HepG2 (cell line): ENCODE results near the gene KLKB1. TPM values are rescaled to one million over a fixed set of nuclear protein-coding genes. Genes with fewer than 3 reads are reported as not detected.

ENCODE experiments used
- ARID3A ChIP-seq: IDR thresholded peaks from 2 replicates; pipeline ENCODE4 v1.6.1; 2012; ENCODE audit warnings: low read depth, low read length, improper control_type of control experiment
- BCL6 ChIP-seq: IDR thresholded peaks from 2 replicates; pipeline ENCODE4 v1.6.1; 2016; ENCODE audit warnings: missing genetic modification reagents, missing compliant biosample characterization
- HMG20A ChIP-seq: IDR thresholded peaks from 2 replicates; pipeline ENCODE4 v1.6.1; 2016; ENCODE audit warnings: borderline replicate concordance
- HMGXB3 ChIP-seq: sonication (generic); formaldehyde crosslinking; IDR thresholded peaks from 2 replicates; pipeline ENCODE4 v1.4.0; 2020; ENCODE audit warnings: missing genetic modification reagents, borderline replicate concordance
- KDM6A ChIP-seq: IDR thresholded peaks from 2 replicates; pipeline ENCODE4 v1.6.1; 2016; ENCODE audit warnings: low read depth
- NR2C2 ChIP-seq: sonication (generic); formaldehyde crosslinking; IDR thresholded peaks from 2 replicates; pipeline ENCODE4 v1.4.0; 2020; ENCODE audit warnings: missing genetic modification reagents, mild to moderate bottlenecking, moderate library complexity, borderline replicate concordance
- PHF20 ChIP-seq: sonication (generic); formaldehyde crosslinking; IDR thresholded peaks from 2 replicates; pipeline ENCODE4 v1.5.0; 2020; ENCODE audit warnings: mild to moderate bottlenecking, missing genetic modification reagents
- SOX6 ChIP-seq, 2 experiments: fragments of 450-650 bp in 1 of 2; sonication (generic) in 1 of 2; formaldehyde crosslinking in 1 of 2; IDR thresholded peaks; 2 replicates each; pipeline versions ENCODE4 v1.4.0 to v1.6.1; 2017 to 2020; ENCODE audit warnings: antibody characterized with exemption in 1 of 2, mild to moderate bottlenecking in 1 of 2, missing genetic modification reagents in 1 of 2
- STAT5B ChIP-seq: sonication (generic); formaldehyde crosslinking; IDR thresholded peaks from 2 replicates; pipeline ENCODE4 v1.4.0; 2020; ENCODE audit warnings: missing genetic modification reagents
- TFDP1 ChIP-seq: IDR thresholded peaks from 2 replicates; pipeline ENCODE4 v1.6.1; 2016; ENCODE audit warnings: missing compliant biosample characterization, missing genetic modification reagents, borderline replicate concordance
- XRCC5 ChIP-seq: fragments of 200-400 bp; formaldehyde crosslinking; optimal IDR thresholded peaks from 2 replicates; pipeline ENCODE3; 2017; ENCODE audit warnings: mild to moderate bottlenecking, low read length
- YY1 ChIP-seq: IDR thresholded peaks from 2 replicates; pipeline ENCODE4 v1.6.1; 2011; ENCODE audit warnings: low read length, low read depth, moderate library complexity, mild to moderate bottlenecking; ENCODE audit not compliant: insufficient read depth, insufficient replicate concordance
- ZBTB3 ChIP-seq: sonication (generic); formaldehyde crosslinking; IDR thresholded peaks from 2 replicates; pipeline ENCODE4 v1.4.0; 2020; ENCODE audit warnings: low read depth, mild to moderate bottlenecking, moderate library complexity, missing genetic modification reagents, borderline replicate concordance
- ZNF18 ChIP-seq: sonication (generic); formaldehyde crosslinking; IDR thresholded peaks from 2 replicates; pipeline ENCODE4 v1.8.0; 2022; ENCODE audit warnings: mild to moderate bottlenecking, missing genetic modification reagents; ENCODE audit not compliant: insufficient replicate concordance
- ZNF224 ChIP-seq: sonication (generic); formaldehyde crosslinking; IDR thresholded peaks from 2 replicates; pipeline ENCODE4 v1.5.0; 2020; ENCODE audit warnings: mild to moderate bottlenecking, missing genetic modification reagents
- ZNF446 ChIP-seq: sonication (generic); formaldehyde crosslinking; IDR thresholded peaks from 2 replicates; pipeline ENCODE4 v1.5.0; 2020; ENCODE audit warnings: mild to moderate bottlenecking, missing genetic modification reagents
- ZNF549 ChIP-seq: sonication (generic); formaldehyde crosslinking; IDR thresholded peaks from 2 replicates; pipeline ENCODE4 v1.5.0; 2020; ENCODE audit warnings: missing genetic modification reagents
- ZNF598 ChIP-seq: sonication (generic); formaldehyde crosslinking; IDR thresholded peaks from 2 replicates; pipeline ENCODE4 v1.5.1; 2020; ENCODE audit warnings: mild to moderate bottlenecking, missing genetic modification reagents, borderline replicate concordance
- polyA plus RNA-seq, 8 experiments: library from polyadenylated mRNA; depleted of rRNA in 3 of 8; stranded (reverse) in 7 of 8; unstranded in 1 of 8; fragments of >200 nt; fragmentation: Illumina TruSeq in 4 of 8; extraction: Trizol in 4 of 8; gene quantifications; 2 replicates each; pipeline versions ENCODE4 v1.2.1 to v1.2.3, GENCODE V29; 2011 to 2016; ENCODE audit warnings: low read depth in 4 of 8, missing spikeins in 1 of 8, mixed read lengths in 1 of 8; ENCODE audit not compliant: insufficient read depth in 1 of 8
- total RNA-seq, 5 experiments: library from RNA; depleted of rRNA; stranded (reverse); fragments of >200 nt; fragmentation: Illumina TruSeq; extraction: Trizol; gene quantifications; 2 replicates each; pipeline ENCODE4 v1.2.3, GENCODE V29; 2016; ENCODE audit warnings: low read depth in 1 of 5

Gene KLKB1
- total and polyA plus RNA-seq, 2 of the 13 experiments (the other 11 are each of a cell fraction or from before 2014, with no cell fraction given), result 0.26 to 0.49 TPM

GRCh38 chr4:186266729-186267456 is 39.6 kb downstream of the KLKB1 start (continued):
- TF ChIP-seq ZNF224 (CRISPR knock-in tag) (no peak), SOX6 (IDR thresholded peaks at IDR 0.05) (no peak), SOX6 (CRISPR knock-in tag; IDR thresholded peaks at IDR 0.05) (0 out of 2 replicates have a peak, but pooled peaks have one; percentile 23), ZBTB3 (CRISPR knock-in tag) (no peak), ZNF18 (CRISPR knock-in tag) (no peak), HMGXB3 (no peak), ZNF549 (no peak), KDM6A (no peak), HMG20A (CRISPR knock-in tag) (no peak), STAT5B (CRISPR knock-in tag) (no peak), BCL6 (CRISPR knock-in tag) (no peak), YY1 (peak; percentile 64), XRCC5 (no peak), NR2C2 (CRISPR knock-in tag) (no peak), ZNF446 (no peak), ZNF598 (CRISPR knock-in tag) (no peak), PHF20 (CRISPR knock-in tag) (no peak), ARID3A (no peak), TFDP1 (no peak)
